GM21717 (cell line): ENCODE data around the gene SSTR5.
"Not testable (repeated sequence)": the region's sequence is repeated elsewhere in the genome, so short reads cannot be mapped to it uniquely, and the experiment has no call there.

Experiments used
- ATAC-seq: cut with Tn5 transposase; IDR thresholded peaks from one replicate; pipeline ENCODE4 v1.9.1; 2021; ENCODE audit warnings: mild to moderate bottlenecking, moderate library complexity; ENCODE audit not compliant: unreplicated experiment

The SSTR5 gene

DNA sequence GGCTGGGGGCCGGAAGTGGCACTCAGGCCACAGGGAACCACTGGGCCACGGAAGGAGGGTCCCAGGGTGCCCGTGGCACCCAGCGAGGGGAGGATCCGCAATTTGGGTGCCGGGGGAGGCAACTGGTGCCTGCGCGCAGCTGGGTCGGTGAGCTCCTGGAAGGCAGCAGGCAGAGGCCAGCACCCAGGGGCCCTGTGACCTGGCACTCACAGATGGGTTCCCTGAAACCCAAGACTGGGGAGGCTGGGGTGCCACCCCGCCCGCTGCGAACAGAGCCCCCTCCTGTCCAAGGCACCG is 663 bp downstream of the SSTR5 start:
- no peak for ATAC-seq

DNA sequence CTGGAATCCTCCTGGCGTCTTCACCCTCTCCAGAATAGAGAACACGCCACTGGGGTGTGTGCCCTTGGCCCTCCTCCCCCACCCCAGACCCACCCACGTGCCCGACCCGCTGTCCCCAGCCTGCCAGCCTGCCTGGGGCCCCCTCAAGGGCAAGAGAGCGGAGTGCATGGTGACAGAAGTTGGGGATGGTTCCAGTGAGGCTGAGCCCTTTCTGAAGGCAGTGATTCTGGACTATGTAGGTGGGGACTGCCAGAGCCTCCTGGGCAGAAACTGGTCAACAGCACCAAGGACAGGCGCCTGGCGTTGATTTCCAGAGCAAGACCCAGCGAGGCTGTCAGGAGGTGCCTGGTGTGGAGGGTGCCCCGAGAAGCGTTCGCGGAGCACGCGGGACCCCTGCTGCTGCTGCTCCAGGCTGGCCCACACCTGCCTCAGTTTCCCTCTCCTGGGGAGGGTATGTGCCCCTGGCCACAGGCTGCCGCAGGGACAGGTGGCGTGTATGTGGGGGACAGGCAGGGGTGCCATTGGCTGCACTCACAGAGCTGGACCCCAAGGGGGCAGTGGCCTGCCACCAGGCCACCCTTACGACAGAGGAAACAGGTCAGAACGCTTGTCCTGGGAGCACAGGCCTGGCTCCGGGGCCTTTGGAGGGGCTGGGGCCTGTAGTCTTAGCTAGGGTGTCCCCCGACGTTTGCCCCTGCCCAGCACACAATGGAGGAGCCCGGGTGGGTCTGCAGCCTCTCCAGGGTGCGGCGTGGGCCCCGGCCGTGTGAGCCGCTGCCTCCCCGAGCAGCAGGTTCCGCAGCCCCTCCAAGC is 1.2 kb downstream of the SSTR5 start:
- ATAC-seq, result no peak

DNA sequence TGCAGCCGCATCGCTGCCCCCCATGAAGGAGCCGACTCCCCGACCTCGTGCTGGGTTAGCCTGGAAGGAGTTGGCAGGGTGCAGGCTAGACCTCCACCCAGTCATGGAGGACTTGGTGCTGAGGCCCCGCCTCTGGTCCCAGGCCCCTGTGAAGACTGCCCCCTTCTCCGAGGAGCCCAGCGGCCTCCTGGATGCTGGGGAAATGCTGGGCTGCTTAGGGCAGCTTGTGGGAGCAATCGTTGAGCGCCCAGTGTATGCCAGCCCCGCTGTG is 1.8 kb downstream of the SSTR5 start:
- ATAC-seq, result no peak

DNA sequence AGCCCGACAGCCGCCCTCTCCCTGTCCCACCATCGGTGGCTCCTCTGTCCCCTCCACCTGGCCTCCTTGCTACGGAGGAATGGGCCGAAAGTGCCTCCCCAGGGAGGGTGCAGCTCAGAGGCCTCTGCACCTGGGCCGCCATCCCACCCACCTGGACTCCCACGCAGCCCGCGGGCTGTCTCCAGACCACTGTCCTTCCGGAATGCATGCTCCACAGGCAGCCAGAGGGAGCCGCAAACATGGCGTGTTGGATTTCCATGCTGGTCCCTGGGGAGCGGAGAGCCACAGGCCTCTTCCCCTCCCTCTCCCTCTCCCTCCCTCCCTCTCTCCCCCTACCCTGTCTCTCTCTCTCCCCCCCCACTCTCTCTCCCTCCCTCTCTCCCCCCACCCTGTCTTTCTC is 3.0 kb downstream of the SSTR5 start:
- no peak for ATAC-seq

DNA sequence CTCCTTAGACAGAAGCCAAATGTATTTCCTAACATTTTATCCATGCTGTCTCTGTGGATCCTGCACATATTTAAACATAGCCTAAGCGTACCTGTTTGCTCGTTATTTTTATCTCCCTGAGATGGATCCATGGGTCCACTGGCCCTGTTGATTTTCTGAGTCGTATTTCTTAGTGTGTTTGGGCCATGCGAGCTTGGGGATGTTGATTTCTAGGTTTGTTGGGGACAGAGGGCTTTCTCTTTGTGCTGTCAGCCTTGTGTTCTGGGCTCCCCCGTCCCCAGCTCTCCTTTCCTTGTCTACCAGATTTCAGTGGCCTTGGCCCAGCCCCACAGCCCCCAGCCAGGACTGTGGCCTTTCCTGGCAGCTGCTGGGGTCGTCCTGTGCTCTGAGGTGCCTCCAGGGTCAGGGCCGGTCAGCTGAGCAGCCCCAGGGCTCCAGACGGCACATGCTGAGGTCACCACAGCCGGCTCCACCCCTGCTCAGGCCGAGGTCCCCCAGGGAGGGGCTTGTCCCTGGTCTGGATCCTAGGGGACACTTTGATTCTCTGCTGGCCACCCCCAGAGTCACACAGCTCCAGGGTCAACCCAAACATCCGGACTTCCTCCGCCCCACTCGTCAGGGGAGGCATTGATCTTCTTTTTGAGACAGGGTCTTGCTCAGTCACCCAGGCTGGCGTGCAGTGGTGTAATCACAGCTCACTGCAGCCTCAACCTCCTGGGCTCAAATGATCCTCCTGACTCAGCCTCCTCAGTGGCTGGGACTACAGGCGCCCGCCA is 4.4 kb downstream of the SSTR5 start:
- ATAC-seq, result no peak

DNA sequence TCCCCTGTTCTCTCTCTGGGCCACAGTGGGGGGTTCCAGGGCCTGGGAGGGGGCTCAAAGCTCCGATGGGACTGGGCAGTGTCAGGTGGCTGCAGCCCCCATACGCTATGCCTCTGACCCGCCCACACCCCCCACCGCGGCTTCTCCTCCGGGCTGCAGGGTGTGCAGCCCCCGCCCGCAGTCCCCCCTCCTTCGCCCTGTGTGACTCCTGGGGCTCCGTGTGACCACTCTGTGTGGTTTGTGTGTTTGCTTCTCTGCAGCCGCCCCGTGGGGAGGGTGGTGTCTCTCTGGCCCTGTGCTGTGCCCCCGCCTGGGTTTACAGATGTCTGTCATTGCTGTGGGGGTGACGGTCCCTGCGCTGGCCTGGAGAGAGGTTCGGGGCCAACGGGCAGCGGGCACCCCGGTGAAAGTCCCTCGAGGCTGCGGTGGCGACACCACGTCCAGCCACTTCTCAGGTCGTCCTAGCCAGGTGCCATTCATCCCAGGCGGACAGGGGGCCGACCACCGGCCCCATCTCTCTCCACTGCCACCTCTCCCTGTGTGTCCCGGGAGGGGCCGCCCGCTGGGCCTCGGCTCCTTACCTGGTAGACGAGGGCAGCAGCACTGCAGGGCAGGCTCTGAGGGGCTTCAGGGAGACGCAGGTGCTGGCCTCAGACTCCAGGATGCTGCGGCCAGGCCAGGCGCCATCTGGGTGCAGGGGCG is 5.5 kb downstream of the SSTR5 start:
- no peak for ATAC-seq

DNA sequence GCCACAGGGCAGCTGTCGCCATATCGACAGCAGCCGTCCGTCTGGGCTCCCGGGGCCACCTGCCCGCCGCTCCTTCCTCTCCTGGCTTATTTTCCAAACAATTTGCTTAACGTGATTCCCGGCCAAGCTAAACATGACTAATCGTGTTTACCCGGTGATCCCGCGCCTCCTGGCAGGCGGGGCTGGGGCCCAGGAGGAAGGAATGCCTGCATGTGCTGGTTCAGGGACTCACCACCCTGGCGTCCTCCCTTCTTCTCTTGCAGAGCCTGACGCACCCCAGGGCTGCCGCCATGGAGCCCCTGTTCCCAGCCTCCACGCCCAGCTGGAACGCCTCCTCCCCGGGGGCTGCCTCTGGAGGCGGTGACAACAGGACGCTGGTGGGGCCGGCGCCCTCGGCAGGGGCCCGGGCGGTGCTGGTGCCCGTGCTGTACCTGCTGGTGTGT is 6.1 kb downstream of the SSTR5 start:
- ATAC-seq, result no peak

DNA sequence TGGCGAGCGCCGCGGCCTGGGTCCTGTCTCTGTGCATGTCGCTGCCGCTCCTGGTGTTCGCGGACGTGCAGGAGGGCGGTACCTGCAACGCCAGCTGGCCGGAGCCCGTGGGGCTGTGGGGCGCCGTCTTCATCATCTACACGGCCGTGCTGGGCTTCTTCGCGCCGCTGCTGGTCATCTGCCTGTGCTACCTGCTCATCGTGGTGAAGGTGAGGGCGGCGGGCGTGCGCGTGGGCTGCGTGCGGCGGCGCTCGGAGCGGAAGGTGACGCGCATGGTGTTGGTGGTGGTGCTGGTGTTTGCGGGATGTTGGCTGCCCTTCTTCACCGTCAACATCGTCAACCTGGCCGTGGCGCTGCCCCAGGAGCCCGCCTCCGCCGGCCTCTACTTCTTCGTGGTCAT is 6.8 kb downstream of the SSTR5 start:
- no peak for ATAC-seq

DNA sequence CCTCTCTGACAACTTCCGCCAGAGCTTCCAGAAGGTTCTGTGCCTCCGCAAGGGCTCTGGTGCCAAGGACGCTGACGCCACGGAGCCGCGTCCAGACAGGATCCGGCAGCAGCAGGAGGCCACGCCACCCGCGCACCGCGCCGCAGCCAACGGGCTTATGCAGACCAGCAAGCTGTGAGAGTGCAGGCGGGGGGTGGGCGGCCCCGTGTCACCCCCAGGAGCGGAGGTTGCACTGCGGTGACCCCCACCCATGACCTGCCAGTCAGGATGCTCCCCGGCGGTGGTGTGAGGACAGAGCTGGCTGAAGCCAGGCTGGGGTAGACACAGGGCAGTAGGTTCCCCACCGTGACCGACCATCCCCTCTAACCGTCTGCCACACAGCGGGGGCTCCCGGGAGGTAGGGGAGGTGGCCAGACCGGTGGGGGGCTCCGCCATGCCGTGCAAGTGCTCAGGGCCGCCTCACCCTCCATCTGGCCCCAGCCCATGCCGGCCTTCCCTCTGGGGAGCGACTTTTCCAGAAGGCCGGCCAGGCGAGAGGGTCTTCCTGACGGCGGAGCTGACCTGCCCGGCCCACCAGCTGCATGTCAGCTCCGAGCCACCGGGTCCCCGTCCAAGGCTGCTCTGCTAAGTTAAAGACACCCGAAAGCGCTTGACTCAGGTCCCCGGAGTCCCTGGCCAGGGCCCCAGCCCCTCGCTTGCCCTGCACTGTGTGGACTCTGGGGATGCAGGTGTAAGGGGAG is 7.4 kb downstream of the SSTR5 start:
- ATAC-seq, result no peak

DNA sequence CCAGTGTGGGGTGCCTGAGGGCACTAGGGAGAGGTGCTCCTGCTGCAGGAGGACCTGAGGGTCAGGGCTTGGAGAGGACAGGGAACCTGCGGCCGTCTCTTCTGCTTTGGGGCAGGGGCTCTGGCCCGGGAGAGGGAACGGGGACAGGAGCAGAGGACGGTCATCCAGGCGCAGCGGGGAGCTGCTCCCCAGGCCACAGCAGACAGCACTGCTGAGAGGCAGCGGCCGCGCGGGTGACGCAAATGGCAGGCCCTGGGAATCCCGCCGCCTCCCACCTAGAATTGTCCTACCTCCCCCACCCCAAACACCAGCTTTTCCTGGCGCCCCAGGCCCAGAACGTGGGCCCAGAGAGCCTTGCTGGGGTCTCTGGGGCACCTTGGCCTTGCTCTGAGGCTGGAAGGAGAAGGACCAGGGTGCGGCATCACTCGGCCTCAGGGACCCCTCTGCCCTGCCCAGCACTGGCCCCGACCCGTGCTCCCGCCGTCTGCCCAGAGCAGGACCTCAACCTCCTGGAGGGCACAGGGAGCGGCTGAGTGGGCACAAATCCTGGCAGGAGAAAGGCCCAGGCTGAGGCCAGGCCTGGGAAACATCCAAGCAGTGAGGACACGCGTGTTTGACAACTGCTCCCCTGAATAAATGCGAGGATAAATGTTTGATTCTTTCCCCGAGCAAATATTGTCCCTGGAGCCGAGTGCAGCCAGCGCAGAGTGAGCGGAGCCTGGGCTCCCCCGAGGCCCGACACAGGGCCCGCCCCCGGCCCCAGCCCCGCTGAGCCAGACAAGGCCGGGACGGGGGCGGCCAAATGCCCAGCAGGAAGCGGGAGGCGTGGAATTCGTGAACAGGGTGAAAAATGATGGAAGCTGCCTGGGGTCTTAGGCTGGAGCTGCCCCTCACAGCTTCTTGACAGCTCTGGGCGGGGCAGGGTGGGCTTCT is 8.5 kb downstream of the SSTR5 start:
- ATAC-seq, result no peak

DNA sequence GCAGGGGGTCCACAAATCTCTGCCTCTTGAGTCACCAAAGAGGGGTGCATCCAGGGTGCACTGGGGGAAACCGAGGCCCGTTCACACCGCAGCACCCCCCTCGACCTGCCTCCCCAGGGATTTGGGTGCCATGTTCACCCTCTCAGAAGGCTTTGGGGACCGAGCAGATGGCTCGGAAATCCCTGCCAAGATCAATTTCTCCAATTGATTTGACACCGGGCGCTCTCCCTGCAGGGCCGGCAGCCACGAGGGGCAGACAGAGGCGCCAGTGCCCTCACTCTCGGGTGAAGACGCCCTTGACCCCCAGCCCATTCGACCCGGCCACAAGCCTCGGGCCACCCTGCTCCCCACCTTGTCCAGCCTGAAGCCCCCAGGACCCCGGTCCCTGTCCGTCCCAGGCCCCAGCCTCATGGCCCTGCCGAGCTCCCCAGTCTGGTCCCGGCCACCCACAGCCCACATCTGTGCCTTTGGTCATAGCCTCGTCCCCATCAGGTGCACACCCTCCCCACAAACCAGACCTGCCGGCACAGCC is 9.3 kb downstream of the SSTR5 start:
- ATAC-seq, result no peak

DNA sequence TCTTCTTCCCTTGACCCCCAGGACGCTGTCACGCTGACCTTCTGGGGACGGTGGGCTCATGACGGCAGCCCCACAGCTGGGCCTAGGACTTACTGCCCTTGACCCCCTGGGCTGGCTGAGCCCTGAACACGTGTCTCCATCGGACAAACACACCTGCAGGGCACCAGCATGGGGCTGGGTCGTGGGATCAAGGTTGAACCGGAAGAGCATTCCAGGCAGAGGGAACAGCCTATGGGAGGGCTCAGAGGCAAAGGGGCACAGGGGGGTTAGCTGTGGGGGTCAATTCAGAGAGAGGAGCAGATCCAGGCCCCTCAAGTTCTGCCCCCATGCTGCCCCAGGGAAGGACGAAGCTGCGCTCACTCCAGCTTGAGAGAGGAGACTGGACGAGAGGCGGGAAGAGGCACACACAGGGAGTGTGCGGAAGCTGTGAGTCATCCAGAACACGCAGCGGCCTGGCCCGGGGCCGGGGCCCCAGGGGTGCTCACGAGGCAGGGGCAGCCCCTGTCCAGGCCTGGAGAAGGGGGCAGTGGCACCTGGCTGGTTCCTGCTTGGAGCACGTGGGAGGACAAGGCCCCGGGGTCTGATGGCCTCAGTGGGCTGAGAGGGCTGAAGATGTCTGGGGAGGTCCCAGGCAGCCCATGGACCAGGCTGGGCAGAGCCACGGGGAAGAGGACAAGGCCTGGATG is 9.9 kb downstream of the SSTR5 start:
- ATAC-seq, result no peak

DNA sequence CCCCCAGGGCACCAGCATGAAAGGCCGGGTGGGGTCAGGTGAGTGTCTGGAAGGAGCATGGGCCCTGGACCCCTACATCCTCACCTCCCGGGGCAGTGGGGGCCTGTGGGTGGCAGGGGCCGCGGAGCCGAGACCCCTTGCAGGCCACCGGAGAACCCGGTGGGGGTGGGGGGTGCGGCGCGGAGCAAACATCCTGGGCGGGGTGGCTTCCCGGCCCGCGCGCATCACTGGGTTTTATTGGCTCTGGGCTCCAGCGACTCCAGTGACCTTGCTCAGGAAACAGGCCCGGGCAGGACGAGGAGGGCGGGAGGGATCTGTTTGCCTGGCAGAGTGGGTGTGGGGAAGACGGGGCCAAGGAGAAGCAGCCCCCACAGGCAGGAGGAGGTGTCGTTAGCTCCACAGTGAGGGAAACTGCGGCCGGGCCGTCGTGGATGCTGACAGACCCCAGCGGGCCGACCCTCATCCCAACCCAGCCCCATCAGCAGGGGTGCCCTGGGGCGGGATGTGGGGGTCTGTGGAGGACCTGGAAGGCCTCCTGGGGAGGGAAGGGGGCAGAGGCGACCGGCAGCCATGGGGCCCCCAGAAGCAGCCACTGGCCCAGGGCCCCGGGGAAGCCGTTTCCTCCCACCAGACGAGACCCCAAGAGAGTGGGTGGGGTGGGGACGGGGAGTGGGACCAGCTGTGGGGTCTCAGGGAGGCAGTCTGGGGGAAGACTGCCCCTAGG is 10.6 kb downstream of the SSTR5 start:
- no peak for ATAC-seq

DNA sequence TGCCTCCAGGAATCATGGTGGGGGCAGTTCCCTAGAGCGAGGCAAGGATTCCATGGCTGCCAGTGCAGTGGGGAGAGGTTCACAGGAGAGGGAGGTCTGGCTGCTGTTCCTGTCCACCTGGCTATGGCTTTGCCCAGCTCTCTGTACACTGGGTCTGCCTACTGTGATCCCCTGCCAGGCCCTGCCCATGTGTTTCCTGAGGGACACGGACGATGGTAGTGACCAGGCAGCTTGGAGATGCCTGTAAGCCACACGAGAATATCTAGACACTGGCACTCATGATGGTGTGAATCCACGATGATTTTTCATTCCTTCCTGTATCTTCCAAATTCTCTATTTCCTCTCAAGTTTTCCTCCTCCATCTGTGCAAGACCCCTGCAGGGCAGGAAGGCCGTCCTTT is 12.4 kb downstream of the SSTR5 start:
- no peak for ATAC-seq

DNA sequence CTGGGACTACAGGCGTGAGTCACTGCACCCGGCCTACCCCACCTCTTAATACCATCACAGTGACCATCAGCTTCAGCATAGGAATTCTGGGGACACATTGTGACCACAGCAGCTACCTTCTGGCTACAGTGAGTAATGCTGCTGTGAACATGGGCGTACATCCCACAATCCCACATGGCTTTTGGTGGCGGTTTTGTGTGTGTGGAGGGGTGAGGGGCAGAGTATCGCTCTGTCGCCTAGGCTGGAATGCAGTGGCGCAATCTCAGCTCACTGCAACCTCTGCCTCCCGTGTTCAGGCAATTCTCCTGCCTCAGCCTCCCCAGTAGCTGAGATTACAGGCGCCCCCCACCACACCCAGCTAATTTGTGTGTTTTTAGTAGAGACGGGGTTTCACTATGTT is 13.9 kb downstream of the SSTR5 start:
- not testable (repeated sequence) for ATAC-seq

DNA sequence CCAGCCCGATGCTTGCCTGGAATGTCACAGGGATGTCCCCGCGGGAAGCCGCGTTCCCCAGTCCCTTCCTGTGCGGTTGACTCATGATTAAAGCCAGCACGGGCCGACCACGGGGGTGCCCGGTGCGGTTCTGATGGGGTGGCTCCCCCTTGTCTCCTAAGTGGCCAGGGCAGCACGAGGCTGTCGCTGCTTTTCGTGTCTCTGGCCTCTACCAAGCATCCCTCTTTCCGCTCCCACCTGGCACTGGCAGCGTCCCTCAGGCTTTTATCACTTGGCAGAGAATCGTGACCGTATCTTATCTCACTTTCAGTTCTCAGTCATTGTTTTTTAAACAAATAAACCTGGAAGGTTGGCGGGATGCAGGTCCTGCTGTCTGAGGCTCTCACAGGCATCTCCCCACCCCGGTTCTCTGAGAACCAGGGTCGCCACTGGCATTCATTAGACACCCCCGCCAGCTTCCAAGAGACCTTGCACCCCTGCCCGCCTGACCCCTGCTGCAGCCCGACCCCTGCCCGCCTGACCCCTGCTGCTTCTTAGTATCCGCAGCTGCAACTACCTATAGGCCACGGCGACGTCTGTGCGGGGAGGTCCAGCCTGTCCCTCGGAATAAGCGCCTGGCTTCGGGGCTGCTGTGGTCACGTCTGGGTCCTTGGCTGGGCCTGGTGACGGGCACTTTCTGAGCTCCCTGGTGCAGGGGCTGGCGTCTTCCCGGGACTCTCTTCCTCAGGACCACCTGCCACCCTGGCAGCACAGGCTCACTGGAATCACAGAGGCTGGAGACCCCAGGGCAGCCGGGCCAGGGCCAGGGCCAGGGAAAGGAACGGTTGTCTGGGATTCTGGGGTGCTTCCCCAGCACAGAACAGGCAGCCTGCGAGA is 16.0 kb downstream of the SSTR5 start:
- no peak for ATAC-seq

DNA sequence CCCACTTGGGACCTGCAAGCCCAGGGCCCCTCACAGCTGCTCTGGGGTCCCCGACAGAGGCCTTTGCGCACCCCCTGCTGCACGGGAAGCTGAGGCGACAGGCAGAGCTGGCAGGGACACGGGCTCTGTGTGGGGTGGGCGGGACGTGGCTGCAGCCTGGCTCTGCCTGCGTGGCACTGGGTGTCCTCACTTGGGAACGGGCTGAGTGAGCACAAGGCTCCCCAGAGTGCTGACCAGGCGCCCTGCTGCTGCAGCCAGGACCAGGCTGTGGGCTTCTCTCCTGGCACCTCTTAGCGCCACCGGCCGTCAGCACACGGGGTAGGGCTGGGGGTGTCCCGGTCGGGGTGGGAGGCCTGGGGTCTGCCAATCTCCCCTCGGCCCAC is 16.9 kb downstream of the SSTR5 start:
- no peak for ATAC-seq
